HCT116 (cell line): ENCODE data around the gene DLX2. TPM values are rescaled to one million over a fixed set of nuclear protein-coding genes. Genes with fewer than 3 reads are reported as not detected.

Experiments
- ATAC-seq: fragments of 200-7000 bp; cut with Tn5 transposase; 2 replicates; pipeline ENCODE4 v1.9.1; 2020; ENCODE audit warnings: mild to moderate bottlenecking, moderate library complexity
- BruUV-seq: library from RNA; stranded (reverse); fragments of 400-500 nt; replicated peaks from 2 replicates; lab custom pipeline; 2021; lab: Mats Ljungman, UMichigan
- CTCF ChIA-PET: fragments of 300-600 bp; sonication (Branson Sonifier 250); formaldehyde crosslinking; loops from one replicate; lab custom pipeline; 2021; ENCODE audit warnings: antibody characterized with exemption; lab: Charles Lee
- POLR2A ChIA-PET: fragments of 300-600, 350-600 bp; sonication (Branson Sonifier 250); formaldehyde crosslinking; loops from one replicate; lab custom pipeline; 2021; ENCODE audit warnings: antibody characterized with exemption; lab: Charles Lee
- RAD21 ChIA-PET, 2 experiments: fragments of 300-600 bp; sonication (Branson Sonifier 250); formaldehyde crosslinking; loops; one replicate each; lab custom pipeline; 2023; ENCODE audit warnings: low total read pairs in 2 of 2; ENCODE audit not compliant: uncharacterized antibody in 2 of 2, unreplicated experiment in 2 of 2, low non-redundant PET in 1 of 2; lab: Charles Lee
- DNase-seq: peaks from one replicate; pipeline ENCODE4 v3.0.0-alpha.2; 2010; ENCODE audit warnings: low read depth, low spot score
- H2AFZ ChIP-seq: fragments of 200-600 bp; shearing (Covaris generic), sonication (generic); 2 replicates; pipeline ENCODE4 v1.6.1; 2017; ENCODE audit warnings: low read depth, mixed run types, mixed read lengths, antibody characterized with exemption, low read length; ENCODE audit not compliant: poor library complexity, severe bottlenecking
- H3K27ac ChIP-seq: 2 replicates; pipeline ENCODE4 v1.5.1; 2012; ENCODE audit warnings: low read depth, low read length
- H3K27me3 ChIP-seq: fragments of 200-600 bp; sonication (generic); 2 replicates; pipeline ENCODE4 v1.6.1; 2016; ENCODE audit warnings: mixed run types, low read length, mixed read lengths; ENCODE audit not compliant: insufficient read depth
- H3K36me3 ChIP-seq, 2 experiments: fragments of 200-500 bp in 1 of 2; fragments of 200-600 bp in 1 of 2; sonication (Bioruptor generic) in 1 of 2; sonication (generic) in 1 of 2; 2 replicates each; pipeline versions ENCODE4 v1.5.1 to v1.6.1; 2014 to 2016; ENCODE audit warnings: low read length in 2 of 2, inconsistent platforms in 1 of 2, mixed read lengths in 1 of 2, mixed run types in 1 of 2; ENCODE audit not compliant: insufficient read depth in 2 of 2, control insufficient read depth in 1 of 2
- H3K4me1 ChIP-seq, 2 experiments: fragments of 200-600 bp in 1 of 2; sonication (generic) in 1 of 2; 2 replicates each; pipeline versions ENCODE4 v1.5.1 to v1.6.1; 2012 to 2017; ENCODE audit warnings: low read length in 2 of 2, inconsistent platforms in 1 of 2, mild to moderate bottlenecking in 1 of 2, mixed read lengths in 1 of 2, mixed run types in 1 of 2, moderate library complexity in 1 of 2; ENCODE audit not compliant: insufficient read depth in 2 of 2, control insufficient read depth in 1 of 2
- H3K4me2 ChIP-seq: fragments of 200-600 bp; sonication (generic); 2 replicates; pipeline ENCODE4 v1.6.1; 2017; ENCODE audit warnings: mixed run types, low read length, mixed read lengths
- H3K4me3 ChIP-seq, 2 experiments: fragments of 200-600 bp in 1 of 2; sonication (generic) in 1 of 2; replicated peaks in 1 of 2; 2 replicates each; pipeline ENCODE4 v1.5.1; 2011 to 2016; ENCODE audit warnings: low read length in 2 of 2, control low read depth in 1 of 2, low read depth in 1 of 2, mild to moderate bottlenecking in 1 of 2, mixed read lengths in 1 of 2, mixed run types in 1 of 2
- H3K79me2 ChIP-seq: fragments of 200-600 bp; sonication (generic); 2 replicates; pipeline ENCODE4 v1.6.1; 2017; ENCODE audit warnings: mild to moderate bottlenecking, mixed run types, low read length, moderate library complexity, mixed read lengths; ENCODE audit not compliant: insufficient read depth
- H3K9ac ChIP-seq: fragments of 200-600 bp; sonication (generic); 2 replicates; pipeline ENCODE4 v1.6.1; 2016; ENCODE audit warnings: low read length, mixed read lengths
- H3K9me2 ChIP-seq: fragments of 200-600 bp; sonication (generic), shearing (Covaris generic); 2 replicates; pipeline ENCODE4 v1.6.1; 2017; ENCODE audit warnings: mixed run types, mild to moderate bottlenecking, moderate library complexity; ENCODE audit not compliant: insufficient read depth
- H3K9me3 ChIP-seq, 2 experiments: fragments of 200-500 bp in 1 of 2; fragments of 200-600 bp in 1 of 2; sonication (Bioruptor generic) in 1 of 2; sonication (generic) in 1 of 2; 2 replicates each; pipeline ENCODE4 v1.6.1; 2014 to 2017; ENCODE audit warnings: low read length in 2 of 2, mixed read lengths in 2 of 2, inconsistent platforms in 1 of 2, low read depth in 1 of 2, mild to moderate bottlenecking in 1 of 2, mixed run types in 1 of 2, moderate library complexity in 1 of 2; ENCODE audit not compliant: control insufficient read depth in 1 of 2, insufficient read depth in 1 of 2
- H4K20me1 ChIP-seq: fragments of 200-600 bp; sonication (generic), shearing (Covaris generic); 2 replicates; pipeline ENCODE4 v1.6.1; 2017; ENCODE audit warnings: mixed run types, mild to moderate bottlenecking, moderate library complexity; ENCODE audit not compliant: insufficient read depth
- EZH2 ChIP-seq: fragments of 200-600 bp; sonication (generic); IDR thresholded peaks from 2 replicates; pipeline ENCODE4 v1.6.1; 2017; ENCODE audit warnings: antibody characterized with exemption, mixed run types
- EZH2phosphoT487 ChIP-seq: fragments of 200-600 bp; IDR thresholded peaks from 2 replicates; pipeline ENCODE4 v1.6.1; 2018; ENCODE audit warnings: antibody characterized with exemption, borderline replicate concordance
- POLR2A ChIP-seq: IDR thresholded peaks from 2 replicates; pipeline ENCODE4 v1.7.0; 2011; ENCODE audit warnings: borderline replicate concordance; ENCODE audit not compliant: insufficient read depth, insufficient read length; ENCODE audit errors: extremely low read depth
- RAD21 ChIP-seq: IDR thresholded peaks from 2 replicates; pipeline ENCODE4 v1.6.1; 2012; ENCODE audit warnings: low read depth, mild to moderate bottlenecking
- REST ChIP-seq: IDR thresholded peaks from 2 replicates; pipeline ENCODE4 v1.6.1; 2012; ENCODE audit warnings: low read depth
- SP1 ChIP-seq: IDR thresholded peaks from 2 replicates; pipeline ENCODE4 v1.6.1; 2012; ENCODE audit warnings: low read depth
- ZFX ChIP-seq: fragments of 450-650 bp; IDR thresholded peaks from 2 replicates; pipeline ENCODE4 v1.6.1; 2017
- ZNF274 ChIP-seq: fragments of 200-500 bp; sonication (Bioruptor generic); IDR thresholded peaks from 2 replicates; pipeline ENCODE4 v1.6.1; 2014; ENCODE audit warnings: mild to moderate bottlenecking, low read depth, low read length, inconsistent platforms
- intact Hi-C: fragments of 100-400 bp; cut with micrococcal nuclease; formaldehyde crosslinking; loops from 2 replicates; pipeline ENCODE4 v1.10.0; 2022
- total RNA-seq: library from RNA; stranded (reverse); gene quantifications from one replicate; pipeline ENCODE4 v1.2.1, GENCODE V29; 2021; ENCODE audit not compliant: unreplicated experiment

Gene DLX2
- total RNA-seq, 1 experiment from 2014 or later: 3.7 TPM

- no peak overlapping the region for H3K4me2 ChIP-seq
- H2AFZ ChIP-seq: no peak overlapping the region
- RAD21 ChIA-PET: no interaction called here
- no peak for DNase-seq
- no peaks in the 10 kb centered on the region for H3K9me3 ChIP-seq
- POLR2A ChIA-PET: no interaction called here
- no peak overlapping the region for H3K4me3 ChIP-seq
- H4K20me1 ChIP-seq: no peaks in the 10 kb centered on the region
- no peaks in the 10 kb centered on the region for H3K79me2 ChIP-seq
- no TSS peak for BruUV-seq
- no peak for TF ChIP-seq SP1
- no peak for TF ChIP-seq EZH2
- TF ChIP-seq RAD21: no peak
- TF ChIP-seq ZNF274: no peak
- TF ChIP-seq EZH2phosphoT487: no peak
- no peak for TF ChIP-seq REST
- no peak for TF ChIP-seq POLR2A
- no peak for TF ChIP-seq ZFX
- H3K4me1 ChIP-seq: peaks cover 7 to 8% of the 10 kb centered on the region in 2 experiments
- CTCF ChIA-PET: no interaction called here
- intact Hi-C loops: no loop called here
- H3K9me2 ChIP-seq: no peaks in the 10 kb centered on the region
- no peaks in the 10 kb centered on the region for H3K27me3 ChIP-seq
- H3K27ac ChIP-seq: no peak overlapping the region
- H3K9ac ChIP-seq: no peak overlapping the region
- no peak for ATAC-seq
- no peaks in the 10 kb centered on the region for H3K36me3 ChIP-seq
These were observed 5.9 kb upstream of the DLX2 start for GRCh38 chr2:172108587-172108930.
